ENCODE results near the gene GTF2E1.

Gene GTF2E1

GRCh38 chr3:120745466-120745865 is 2.9 kb downstream of the GTF2E1 start:
- TF ChIP-seq NFIC (IDR thresholded peaks at IDR 0.05): no peak
- TF ChIP-seq TCF12 (IDR thresholded peaks at IDR 0.05; ENCODE audit: low read depth): no peak
- TF ChIP-seq RAD21 (IDR thresholded peaks at IDR 0.05; ENCODE audit: low read depth): no peak
- no peak for TF ChIP-seq REST (IDR thresholded peaks at IDR 0.05; ENCODE audit: low read depth)
- no peak for TF ChIP-seq USF1 (IDR thresholded peaks at IDR 0.05)
- TF ChIP-seq FOXM1 (IDR thresholded peaks at IDR 0.05; ENCODE audit: borderline replicate concordance, low read depth): no peak

DNA sequence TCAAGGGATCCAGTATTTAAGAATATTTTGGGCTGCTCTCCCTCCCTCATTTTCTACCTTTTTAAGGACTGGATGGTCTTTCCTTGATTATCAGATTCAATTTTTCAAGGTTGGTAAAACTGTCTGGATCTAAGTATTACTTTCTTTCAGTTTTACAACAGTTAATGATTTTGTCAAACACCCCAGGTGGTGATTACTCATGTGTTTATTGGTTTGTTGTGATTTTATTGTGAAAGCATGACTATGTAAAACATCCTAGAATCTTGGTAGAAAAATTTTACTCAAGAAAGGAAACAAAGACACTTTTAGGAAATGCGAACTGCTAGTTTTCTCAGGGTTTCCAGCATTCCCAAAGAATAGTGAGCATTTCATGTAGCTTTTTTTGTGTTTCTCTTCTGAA is 7.3 kb downstream of the GTF2E1 start:
- TF ChIP-seq USF1 (IDR thresholded peaks at IDR 0.05): no peak
- TF ChIP-seq, protein P1, sequence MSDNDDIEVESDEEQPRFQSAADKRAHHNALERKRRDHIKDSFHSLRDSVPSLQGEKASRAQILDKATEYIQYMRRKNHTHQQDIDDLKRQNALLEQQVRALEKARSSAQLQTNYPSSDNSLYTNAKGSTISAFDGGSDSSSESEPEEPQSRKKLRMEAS (IDR thresholded peaks at IDR 0.05): no peak
- no peak for TF ChIP-seq TAF1 (IDR thresholded peaks at IDR 0.05; ENCODE audit: low read depth)
- TF ChIP-seq RAD21 (IDR thresholded peaks at IDR 0.05; ENCODE audit: low read depth): no peak
- TF ChIP-seq EP300 (IDR thresholded peaks at IDR 0.05; ENCODE audit: borderline replicate concordance): no peak
- no peak for TF ChIP-seq ZBTB7A (IDR thresholded peaks at IDR 0.05; ENCODE audit: low read depth)
- TF ChIP-seq YY1 (IDR thresholded peaks at IDR 0.05; ENCODE audit: low read depth): no peak
- no peak for TF ChIP-seq REST (IDR thresholded peaks at IDR 0.05; ENCODE audit: low read depth)
- TF ChIP-seq TCF12 (IDR thresholded peaks at IDR 0.05; ENCODE audit: low read depth): no peak
- no peak for TF ChIP-seq EGR1 (IDR thresholded peaks at IDR 0.05)
- no peak for TF ChIP-seq NFIC (IDR thresholded peaks at IDR 0.05)
- TF ChIP-seq FOXM1 (IDR thresholded peaks at IDR 0.05; ENCODE audit: borderline replicate concordance, low read depth): no peak
- TF ChIP-seq CREB1 (IDR thresholded peaks at IDR 0.05; ENCODE audit: low read depth): no peak
- TF ChIP-seq CEBPB (IDR thresholded peaks at IDR 0.05): no peak
- TF ChIP-seq TEAD4 (IDR thresholded peaks at IDR 0.05): no peak

DNA sequence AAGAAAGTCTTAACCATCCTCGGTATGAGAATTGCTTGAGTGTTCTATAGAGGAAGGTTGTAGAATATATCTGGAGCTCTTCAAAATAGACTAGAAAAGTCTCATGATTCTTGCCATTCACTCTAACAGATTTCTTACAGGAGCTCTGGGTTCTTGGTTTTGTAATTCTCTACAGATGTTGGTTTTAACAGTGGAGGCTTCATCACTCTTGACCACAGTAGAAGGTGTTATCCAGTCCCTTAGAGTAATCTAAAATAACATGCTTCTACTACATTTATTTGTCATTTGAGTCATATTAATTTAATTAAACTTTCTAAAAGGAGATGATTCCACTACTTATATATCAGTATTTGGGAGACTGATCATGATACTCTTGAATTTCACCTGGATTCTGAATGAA is 9.7 kb downstream of the GTF2E1 start:
- TF ChIP-seq TEAD4 (IDR thresholded peaks at IDR 0.05) (no peak), ZBTB7A (IDR thresholded peaks at IDR 0.05; ENCODE audit: low read depth) (no peak), CREB1 (IDR thresholded peaks at IDR 0.05; ENCODE audit: low read depth) (no peak), EP300 (IDR thresholded peaks at IDR 0.05; ENCODE audit: borderline replicate concordance) (no peak), FOXM1 (IDR thresholded peaks at IDR 0.05; ENCODE audit: borderline replicate concordance, low read depth) (no peak), CEBPB (IDR thresholded peaks at IDR 0.05) (no peak)
- TF ChIP-seq, protein P1 (IDR thresholded peaks at IDR 0.05): no peak

DNA sequence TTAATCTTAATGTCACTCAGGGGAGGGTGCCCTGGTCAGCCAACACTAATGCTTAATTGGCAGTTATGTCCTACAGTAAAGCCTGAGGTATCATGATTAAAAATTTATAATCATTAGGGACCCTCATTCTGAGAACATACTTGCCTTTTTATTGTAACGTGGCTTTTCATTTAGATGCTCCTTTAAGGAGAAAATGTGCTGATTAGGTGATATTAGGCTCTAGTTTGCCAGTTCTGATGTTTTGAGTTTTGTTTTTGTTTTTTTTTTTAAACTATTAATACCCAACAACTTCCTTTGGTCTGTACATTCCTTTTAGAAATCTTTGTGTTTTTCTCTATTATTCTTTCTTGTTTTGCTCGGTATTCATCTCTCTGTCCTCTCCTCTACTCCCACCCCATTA is 10.3 kb downstream of the GTF2E1 start:
- TF ChIP-seq, protein P1 (IDR thresholded peaks at IDR 0.05): no peak
- TF ChIP-seq TCF12 (IDR thresholded peaks at IDR 0.05; ENCODE audit: low read depth): no peak
- TF ChIP-seq RAD21 (IDR thresholded peaks at IDR 0.05; ENCODE audit: low read depth): no peak
- TF ChIP-seq ZBTB7A (IDR thresholded peaks at IDR 0.05; ENCODE audit: low read depth): no peak
- no peak for TF ChIP-seq NFIC (IDR thresholded peaks at IDR 0.05)
- no peak for TF ChIP-seq TEAD4 (IDR thresholded peaks at IDR 0.05)
- TF ChIP-seq USF1 (IDR thresholded peaks at IDR 0.05): no peak
- TF ChIP-seq YY1 (IDR thresholded peaks at IDR 0.05; ENCODE audit: low read depth): no peak
- TF ChIP-seq REST (IDR thresholded peaks at IDR 0.05; ENCODE audit: low read depth): no peak
- TF ChIP-seq EGR1 (IDR thresholded peaks at IDR 0.05): no peak
- TF ChIP-seq CREB1 (IDR thresholded peaks at IDR 0.05; ENCODE audit: low read depth): no peak
- TF ChIP-seq FOXM1 (IDR thresholded peaks at IDR 0.05; ENCODE audit: borderline replicate concordance, low read depth): no peak
- TF ChIP-seq EP300 (IDR thresholded peaks at IDR 0.05; ENCODE audit: borderline replicate concordance): no peak
- TF ChIP-seq CEBPB (IDR thresholded peaks at IDR 0.05): no peak
- no peak for TF ChIP-seq TAF1 (IDR thresholded peaks at IDR 0.05; ENCODE audit: low read depth)
